Uterus (tissue), 2 donors: ENCODE data around the gene SLC9C1.

ENCODE experiments used
- POLR2A ChIP-seq, 2 donors: fragments of 450-650 bp; IDR thresholded peaks; one replicate each; pipeline ENCODE4 v1.6.1; 2016; ENCODE audit warnings: antibody characterized with exemption in 2 of 2, mild to moderate bottlenecking in 1 of 2, moderate library complexity in 1 of 2
- TF ChIP-seq, protein P1 (sequence below), 4 experiments: fragments of 200-600 bp in 2 of 4; fragments of 450-650 bp in 2 of 4; sonication (generic) in 2 of 4; IDR thresholded peaks; one replicate each; pipeline ENCODE4 v1.5.1; 2016 to 2019; ENCODE audit warnings: antibody characterized with exemption in 4 of 4, mild to moderate bottlenecking in 2 of 4, moderate library complexity in 1 of 4

DNA sequence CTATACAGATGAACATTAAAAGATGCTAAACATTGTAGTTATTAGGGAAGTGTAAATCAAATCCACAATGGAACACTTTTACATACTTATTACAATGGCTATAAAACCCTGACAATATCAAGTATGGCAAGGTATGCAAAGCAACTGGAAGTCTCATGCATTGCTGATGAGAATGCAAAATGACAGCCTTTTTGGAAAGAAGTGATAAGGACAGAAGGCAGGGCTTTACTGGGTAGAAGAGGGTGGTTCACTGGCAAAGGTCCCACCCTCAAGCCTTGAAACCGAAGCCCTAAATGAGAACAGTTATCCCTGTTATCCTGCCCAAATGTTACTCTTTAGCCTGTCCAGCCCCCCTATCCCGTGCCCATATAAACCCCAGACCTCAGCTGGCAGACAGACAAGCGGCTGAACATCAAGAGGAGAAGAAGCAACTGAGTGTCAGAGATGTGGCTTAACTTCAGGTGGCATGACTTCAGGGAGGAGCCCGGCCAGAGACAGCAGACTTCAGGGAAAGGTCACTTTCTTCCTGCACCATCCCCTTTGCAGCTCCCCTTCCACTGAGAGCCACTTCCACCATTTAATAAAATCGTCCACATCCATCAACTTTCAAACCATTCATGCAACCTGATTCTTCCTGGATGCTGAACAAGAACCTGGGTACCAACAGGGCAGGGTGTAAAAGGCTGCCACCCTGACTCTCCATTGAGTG is 160.2 kb downstream of the SLC9C1 start:
- TF ChIP-seq, protein P1, sequence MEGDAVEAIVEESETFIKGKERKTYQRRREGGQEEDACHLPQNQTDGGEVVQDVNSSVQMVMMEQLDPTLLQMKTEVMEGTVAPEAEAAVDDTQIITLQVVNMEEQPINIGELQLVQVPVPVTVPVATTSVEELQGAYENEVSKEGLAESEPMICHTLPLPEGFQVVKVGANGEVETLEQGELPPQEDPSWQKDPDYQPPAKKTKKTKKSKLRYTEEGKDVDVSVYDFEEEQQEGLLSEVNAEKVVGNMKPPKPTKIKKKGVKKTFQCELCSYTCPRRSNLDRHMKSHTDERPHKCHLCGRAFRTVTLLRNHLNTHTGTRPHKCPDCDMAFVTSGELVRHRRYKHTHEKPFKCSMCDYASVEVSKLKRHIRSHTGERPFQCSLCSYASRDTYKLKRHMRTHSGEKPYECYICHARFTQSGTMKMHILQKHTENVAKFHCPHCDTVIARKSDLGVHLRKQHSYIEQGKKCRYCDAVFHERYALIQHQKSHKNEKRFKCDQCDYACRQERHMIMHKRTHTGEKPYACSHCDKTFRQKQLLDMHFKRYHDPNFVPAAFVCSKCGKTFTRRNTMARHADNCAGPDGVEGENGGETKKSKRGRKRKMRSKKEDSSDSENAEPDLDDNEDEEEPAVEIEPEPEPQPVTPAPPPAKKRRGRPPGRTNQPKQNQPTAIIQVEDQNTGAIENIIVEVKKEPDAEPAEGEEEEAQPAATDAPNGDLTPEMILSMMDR (IDR thresholded peaks at IDR 0.05): no peak
- TF ChIP-seq POLR2A (IDR thresholded peaks at IDR 0.05): no peak
